ENCODE results near the gene XKR7. TPM values are rescaled to one million over a fixed set of nuclear protein-coding genes. Genes with fewer than 3 reads are reported as not detected.
"Not testable (repeated sequence)": the region's sequence is repeated elsewhere in the genome, so short reads cannot be mapped to it uniquely, and the experiment has no call there.

The XKR7 gene, protein sequence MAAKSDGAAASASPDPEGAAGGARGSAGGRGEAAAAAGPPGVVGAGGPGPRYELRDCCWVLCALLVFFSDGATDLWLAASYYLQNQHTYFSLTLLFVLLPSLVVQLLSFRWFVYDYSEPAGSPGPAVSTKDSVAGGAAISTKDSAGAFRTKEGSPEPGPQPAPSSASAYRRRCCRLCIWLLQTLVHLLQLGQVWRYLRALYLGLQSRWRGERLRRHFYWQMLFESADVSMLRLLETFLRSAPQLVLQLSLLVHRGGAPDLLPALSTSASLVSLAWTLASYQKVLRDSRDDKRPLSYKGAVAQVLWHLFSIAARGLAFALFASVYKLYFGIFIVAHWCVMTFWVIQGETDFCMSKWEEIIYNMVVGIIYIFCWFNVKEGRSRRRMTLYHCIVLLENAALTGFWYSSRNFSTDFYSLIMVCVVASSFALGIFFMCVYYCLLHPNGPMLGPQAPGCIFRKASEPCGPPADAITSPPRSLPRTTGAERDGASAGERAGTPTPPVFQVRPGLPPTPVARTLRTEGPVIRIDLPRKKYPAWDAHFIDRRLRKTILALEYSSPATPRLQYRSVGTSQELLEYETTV
- not detected for total RNA-seq

DNA sequence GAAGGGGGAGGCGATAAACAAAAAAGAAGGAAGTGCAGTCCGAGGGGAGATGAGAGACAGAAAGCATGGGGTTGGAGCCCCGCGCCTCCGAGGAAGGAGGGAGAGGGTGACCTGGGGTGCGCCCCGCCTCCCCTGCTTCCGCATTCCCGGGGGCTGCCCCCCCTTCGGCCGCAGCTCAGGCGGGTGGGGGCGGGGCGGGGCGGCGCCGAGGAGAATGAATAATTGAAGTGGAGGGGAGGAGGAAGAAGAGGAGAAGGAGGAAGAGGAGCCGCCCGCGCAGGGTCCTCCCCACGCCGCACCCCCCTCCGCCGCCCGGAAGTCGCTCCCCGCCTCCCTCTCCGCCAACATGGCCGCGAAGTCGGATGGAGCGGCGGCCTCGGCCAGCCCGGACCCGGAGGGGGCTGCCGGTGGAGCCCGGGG lies at the start of gene XKR7:
TSS of gene XKR7 (plus strand) at position 322 of the 420 bp plus-strand sequence. CDS start at position 347, 25 bp downstream.
- ATAC-seq = peak; percentile 60
- H3K9me3 Mint-ChIP-seq = no peaks in the 10 kb centered on the region
- intact Hi-C loops (cut with micrococcal nuclease) = no loop called here
- POLR2A ChIA-PET = no interaction called here
- DNase-seq = peak; percentile 35
- H3K27me3 Mint-ChIP-seq = peaks cover 40% of the 10 kb centered on the region
- CTCF ChIA-PET = interaction anchor here (1.0 to 3.5 kb wide), 2 partner anchors 16 to 144 kb away, joined by 3 to 18 read pairs; partner anchors contain the start of gene PDRG1
- TF ChIP-seq, protein P1, sequence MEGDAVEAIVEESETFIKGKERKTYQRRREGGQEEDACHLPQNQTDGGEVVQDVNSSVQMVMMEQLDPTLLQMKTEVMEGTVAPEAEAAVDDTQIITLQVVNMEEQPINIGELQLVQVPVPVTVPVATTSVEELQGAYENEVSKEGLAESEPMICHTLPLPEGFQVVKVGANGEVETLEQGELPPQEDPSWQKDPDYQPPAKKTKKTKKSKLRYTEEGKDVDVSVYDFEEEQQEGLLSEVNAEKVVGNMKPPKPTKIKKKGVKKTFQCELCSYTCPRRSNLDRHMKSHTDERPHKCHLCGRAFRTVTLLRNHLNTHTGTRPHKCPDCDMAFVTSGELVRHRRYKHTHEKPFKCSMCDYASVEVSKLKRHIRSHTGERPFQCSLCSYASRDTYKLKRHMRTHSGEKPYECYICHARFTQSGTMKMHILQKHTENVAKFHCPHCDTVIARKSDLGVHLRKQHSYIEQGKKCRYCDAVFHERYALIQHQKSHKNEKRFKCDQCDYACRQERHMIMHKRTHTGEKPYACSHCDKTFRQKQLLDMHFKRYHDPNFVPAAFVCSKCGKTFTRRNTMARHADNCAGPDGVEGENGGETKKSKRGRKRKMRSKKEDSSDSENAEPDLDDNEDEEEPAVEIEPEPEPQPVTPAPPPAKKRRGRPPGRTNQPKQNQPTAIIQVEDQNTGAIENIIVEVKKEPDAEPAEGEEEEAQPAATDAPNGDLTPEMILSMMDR (IDR thresholded peaks at IDR 0.05) = no peak
- H3K36me3 Mint-ChIP-seq (ENCODE audit: low read depth) = no peaks in the 10 kb centered on the region
- peaks cover 3% of the 10 kb centered on the region for H3K4me1 Mint-ChIP-seq (ENCODE audit: low read depth)
- peak within 1 kb of the TSS; percentile 73 for H3K4me3 Mint-ChIP-seq
- no peak within 1 kb of the TSS for H3K27ac Mint-ChIP-seq

DNA sequence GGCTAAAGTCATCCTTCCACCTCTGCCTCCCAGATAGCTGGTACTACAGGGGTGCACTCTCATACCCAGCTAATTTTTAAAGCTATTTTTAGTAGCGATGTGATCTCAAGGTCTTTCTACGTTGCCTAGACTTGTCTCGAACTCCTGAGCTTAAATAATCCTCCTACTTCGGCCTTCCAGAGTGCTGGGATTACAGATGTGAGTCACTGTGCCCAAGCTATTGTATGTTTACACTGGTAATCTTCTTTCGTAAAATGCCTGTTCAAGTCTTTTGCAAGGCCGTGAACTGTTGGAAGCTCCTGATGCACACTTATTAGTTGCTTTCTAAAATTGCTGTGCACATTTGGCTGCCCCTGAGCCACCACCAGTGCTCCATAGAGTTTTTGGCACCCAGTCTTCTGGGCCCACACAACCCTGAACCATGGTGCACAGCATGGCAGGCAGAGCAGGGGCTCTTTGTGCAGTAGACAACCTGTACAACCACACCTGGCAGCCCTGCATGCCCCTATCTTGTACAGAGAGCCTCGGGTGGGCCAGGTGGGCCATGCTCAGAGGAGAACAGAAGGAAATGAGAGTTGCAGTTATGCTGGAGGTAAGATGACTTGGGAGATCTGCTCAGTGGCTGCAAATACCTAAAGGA lies 49.4 kb upstream of the XKR7 start:
- POLR2A ChIA-PET = no interaction called here
- Mint-ChIP-seq H3K27me3 (peaks cover 17% of the 10 kb centered on the region), H3K9me3 (no peaks in the 10 kb centered on the region), H3K27ac (no peak overlapping the region), H3K4me3 (no peak overlapping the region), H3K4me1 (ENCODE audit: low read depth) (peaks cover 5% of the 10 kb centered on the region), H3K36me3 (ENCODE audit: low read depth) (no peaks in the 10 kb centered on the region)
- intact Hi-C loops (cut with micrococcal nuclease) = no loop called here
- TF ChIP-seq, protein P1 (IDR thresholded peaks at IDR 0.05) = no peak
- ATAC-seq (no peak), DNase-seq (no peak)
- CTCF ChIA-PET = interaction anchor here (0.9 to 1.3 kb wide), 4 partner anchors 33 to 113 kb away, joined by 3 to 4 read pairs (median 3); partner anchors contain the start of genes CCM2L and PDRG1

DNA sequence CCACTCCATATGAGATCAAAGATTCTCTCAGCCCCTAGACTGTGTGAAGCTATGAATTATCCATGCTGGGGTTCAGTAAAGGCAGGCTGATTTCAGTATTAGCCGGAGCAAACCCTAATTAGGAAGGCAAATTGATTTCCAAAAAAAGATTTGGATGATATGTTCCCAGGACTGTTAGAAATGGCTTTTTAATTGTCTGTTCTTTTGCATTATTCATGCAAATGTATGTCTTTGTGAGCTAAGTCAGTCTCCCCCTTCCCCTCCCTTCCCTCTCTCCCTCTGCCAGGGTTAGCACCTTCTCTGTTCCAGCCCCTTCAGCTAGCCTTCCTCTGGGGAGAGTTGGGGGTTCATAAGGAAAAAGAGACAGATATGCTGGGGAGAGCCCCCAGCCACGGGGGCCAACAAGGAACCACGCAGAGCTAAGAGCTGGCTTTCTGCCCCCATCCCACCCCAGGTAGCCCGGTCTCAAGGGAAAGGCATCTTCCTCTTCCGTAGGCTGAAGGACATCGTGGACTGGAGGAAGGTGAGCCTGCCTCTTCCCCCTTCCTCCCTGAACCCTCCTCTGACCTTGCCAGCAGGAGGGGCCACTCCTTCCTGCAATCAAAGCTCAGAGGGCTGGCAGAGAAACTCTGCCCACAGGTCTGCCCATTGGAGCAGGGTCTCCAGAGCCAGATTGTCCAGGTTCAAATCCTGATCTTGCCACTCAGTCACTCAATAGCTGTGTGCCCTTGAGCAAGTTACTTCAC lies 48.4 kb upstream of the XKR7 start:
- ChIA-PET POLR2A (interaction anchor here (0.9 to 1.0 kb wide), 2 partner anchors 18 to 31 kb away, joined by 3 read pairs; no protein-coding TSS in a partner anchor), CTCF (interaction anchor here (1.0 to 1.3 kb wide), 3 partner anchors 32 to 106 kb away, joined by 3 read pairs; partner anchors contain the start of gene PDRG1)
- H3K36me3 Mint-ChIP-seq (ENCODE audit: low read depth) = no peaks in the 10 kb centered on the region

DNA sequence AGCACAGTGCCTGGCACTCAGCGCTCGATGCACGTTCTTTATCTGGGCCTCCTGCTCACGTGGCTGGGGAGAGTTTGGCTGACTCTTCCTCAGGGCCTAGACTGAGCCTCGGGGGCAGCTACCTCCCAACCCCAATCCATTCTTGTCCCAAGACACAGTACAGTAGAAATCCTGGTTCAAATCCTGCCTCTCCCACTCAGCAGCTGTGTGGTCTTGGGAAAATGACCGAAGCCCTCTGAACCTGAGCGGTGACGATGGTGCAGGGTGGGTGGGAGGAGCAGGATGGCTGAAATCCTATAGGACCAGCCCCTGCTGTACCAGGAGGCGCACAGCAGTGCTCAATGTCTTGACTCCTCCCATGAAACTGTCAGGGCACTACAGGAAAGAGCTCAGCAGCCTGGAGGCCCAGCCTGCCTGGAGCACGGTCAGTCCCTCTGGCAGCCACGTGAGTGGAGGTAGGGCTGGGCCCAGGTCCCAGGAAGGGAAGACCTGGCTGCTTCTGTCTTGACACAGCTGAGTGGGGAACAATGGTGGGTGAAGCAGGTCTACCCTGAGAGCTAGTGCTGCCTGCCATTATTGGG lies 47.6 kb upstream of the XKR7 start:
- intact Hi-C loops (cut with micrococcal nuclease) = no loop called here
- Mint-ChIP-seq H3K36me3 (ENCODE audit: low read depth) (no peaks in the 10 kb centered on the region), H3K9me3 (no peaks in the 10 kb centered on the region), H3K4me1 (ENCODE audit: low read depth) (peaks cover 13% of the 10 kb centered on the region), H3K4me3 (no peak overlapping the region), H3K27me3 (peaks cover 27% of the 10 kb centered on the region), H3K27ac (no peak overlapping the region)
- ATAC-seq = no peak
- no peak for DNase-seq
- TF ChIP-seq, protein P1 (IDR thresholded peaks at IDR 0.05) = no peak
- POLR2A ChIA-PET = interaction anchor here (0.9 to 1.0 kb wide), 2 partner anchors 17 to 30 kb away, joined by 3 read pairs; no protein-coding TSS in a partner anchor
- CTCF ChIA-PET = interaction anchor here (1.1 kb wide), 1 partner anchor 107 kb away, joined by 3 read pairs; no protein-coding TSS in a partner anchor

More for the DNA sequence above, 48.4 kb upstream of the XKR7 start:
- DNase-seq (no peak), ATAC-seq (no peak)
- intact Hi-C loops (cut with micrococcal nuclease) = no loop called here
- Mint-ChIP-seq H3K9me3 (no peaks in the 10 kb centered on the region), H3K27me3 (peaks cover 24% of the 10 kb centered on the region), H3K27ac (no peak overlapping the region), H3K4me3 (no peak overlapping the region), H3K4me1 (ENCODE audit: low read depth) (peaks cover 13% of the 10 kb centered on the region)
- TF ChIP-seq, protein P1 (IDR thresholded peaks at IDR 0.05) = no peak

DNA sequence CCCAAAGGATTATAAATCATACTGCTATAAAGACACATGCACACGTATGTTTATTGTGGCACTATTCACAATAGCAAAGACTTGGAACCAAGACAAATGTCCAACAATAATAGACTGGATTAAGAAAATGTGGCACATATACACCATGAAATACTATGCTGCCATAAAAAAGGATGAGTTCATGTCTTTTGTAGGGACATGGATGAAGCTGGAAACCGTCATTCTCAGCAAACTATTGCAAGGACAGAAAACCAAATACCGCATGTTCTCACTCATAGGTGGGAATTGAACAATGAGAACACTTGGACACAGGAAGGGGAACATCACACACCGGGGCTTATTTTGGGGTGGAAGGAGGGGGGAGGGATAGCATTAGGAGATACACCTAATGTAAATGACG lies 46.5 kb upstream of the XKR7 start:
- H3K4me3 Mint-ChIP-seq; CTCF ChIA-PET; DNase-seq; POLR2A ChIA-PET; H3K27ac Mint-ChIP-seq; intact Hi-C loops (cut with micrococcal nuclease); H3K36me3 Mint-ChIP-seq (ENCODE audit: low read depth); ATAC-seq; H3K9me3 Mint-ChIP-seq: not testable (repeated sequence)
- Mint-ChIP-seq H3K4me1 (ENCODE audit: low read depth) (peaks cover 13% of the 10 kb centered on the region), H3K27me3 (peaks cover 32% of the 10 kb centered on the region)
